Hematopoietic multipotent progenitor cell treated with erythropoietin and hydrocortisone succinate and interleukin-3 and kit ligand, for 15 days (in vitro differentiated cells): ENCODE data around the gene SLC39A12.

ENCODE experiments used
- DNase-seq: peaks from one replicate; pipeline ENCODE4 v3.0.0-alpha.2; 2015; ENCODE audit warnings: low spot score

Gene SLC39A12

GRCh38 chr10:18059826-18060559 is 108.3 kb downstream of the SLC39A12 start:
- no peak for DNase-seq

DNA sequence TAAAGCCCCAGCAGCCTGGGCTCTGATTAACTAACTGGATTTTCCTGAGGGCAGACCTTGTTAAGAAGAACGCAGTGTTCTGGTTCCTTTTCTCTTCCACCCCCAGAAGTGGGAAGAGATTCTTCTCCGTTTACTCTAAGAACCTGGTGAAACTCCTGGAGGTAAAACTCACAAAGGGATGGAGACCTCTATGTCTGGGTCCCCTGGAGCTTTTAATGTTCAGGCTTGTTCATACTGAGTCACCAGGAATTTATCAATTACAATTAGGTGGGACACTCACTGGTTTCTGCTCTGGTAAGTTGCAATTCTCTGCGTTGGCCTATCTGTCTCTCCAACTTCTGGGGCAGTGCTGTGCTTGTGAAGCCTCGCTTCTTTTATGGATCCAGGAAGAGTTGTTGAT is 115.2 kb downstream of the SLC39A12 start:
- no peak for DNase-seq

DNA sequence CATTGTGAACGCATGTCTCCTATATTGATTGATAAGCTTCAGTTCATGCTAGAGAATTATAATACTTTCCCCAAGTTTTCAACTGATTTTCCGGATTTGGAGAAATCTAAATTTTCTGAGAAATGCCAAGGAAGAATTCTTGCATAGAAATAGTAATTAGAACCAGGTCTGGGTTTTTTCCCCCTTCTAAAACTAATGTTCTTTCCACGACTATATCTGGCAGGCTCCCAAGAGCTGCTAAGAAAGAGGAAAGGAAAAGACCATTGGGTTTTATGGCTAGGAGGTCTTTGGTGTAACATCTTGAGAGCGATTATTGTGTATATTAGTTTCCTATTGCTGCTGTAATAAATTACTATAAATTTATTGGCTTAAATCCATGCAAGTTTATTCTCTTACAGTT is 116.7 kb downstream of the SLC39A12 start:
- DNase-seq = no peak

GRCh38 chr10:18071591-18071990 is 119.9 kb downstream of the SLC39A12 start:
- no peak for DNase-seq

DNA sequence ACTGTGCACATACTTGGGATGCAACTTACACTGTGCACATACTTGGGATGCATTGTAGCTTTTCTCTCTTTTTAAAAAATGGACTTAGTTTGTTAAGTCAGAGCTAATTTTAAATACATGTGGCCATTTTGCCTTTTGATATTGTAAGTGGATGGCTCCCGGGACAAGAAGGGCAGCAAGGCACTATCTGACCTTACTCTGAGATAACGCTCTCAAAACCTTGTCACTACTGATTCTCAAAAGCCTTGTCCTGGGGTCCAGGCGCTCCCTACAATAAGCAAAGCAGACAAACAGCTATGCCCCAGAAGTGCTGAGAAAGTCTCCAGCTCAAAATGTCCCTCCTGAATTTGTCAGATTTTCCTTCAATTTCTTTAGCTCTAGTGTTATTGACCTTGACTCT is 121.6 kb downstream of the SLC39A12 start:
- DNase-seq = no peak

GRCh38 chr10:18075881-18076280 is 124.2 kb downstream of the SLC39A12 start:
- no peak for DNase-seq

DNA sequence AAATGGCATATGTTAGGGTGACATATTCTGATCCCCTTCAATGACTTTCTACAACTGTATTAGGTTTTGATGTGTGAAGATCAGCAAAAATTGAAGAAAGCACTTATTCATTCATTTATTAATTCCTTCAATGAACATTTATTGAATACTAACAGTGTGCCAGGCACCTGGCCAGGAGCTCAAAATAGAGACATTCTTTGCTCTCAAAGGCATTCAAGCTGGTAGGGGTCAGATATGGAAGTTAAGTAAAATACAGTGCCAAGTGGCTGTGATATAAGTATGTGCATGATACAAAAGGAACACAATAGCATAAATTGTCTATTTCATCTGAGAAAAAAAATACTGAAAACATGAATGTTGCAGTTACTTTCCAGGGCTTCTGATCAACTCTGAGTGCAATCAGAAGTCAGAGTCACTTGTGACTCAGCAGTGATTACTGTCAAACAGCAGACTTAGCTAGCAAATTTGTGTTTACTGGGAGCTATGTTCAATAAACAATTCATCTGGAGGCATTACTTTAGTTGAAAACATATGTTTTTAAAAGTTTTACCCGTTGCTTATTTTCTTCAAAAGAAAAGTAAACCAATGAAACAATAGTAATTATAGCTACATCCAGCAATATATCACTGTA is 128.1 kb downstream of the SLC39A12 start:
- DNase-seq = no peak

DNA sequence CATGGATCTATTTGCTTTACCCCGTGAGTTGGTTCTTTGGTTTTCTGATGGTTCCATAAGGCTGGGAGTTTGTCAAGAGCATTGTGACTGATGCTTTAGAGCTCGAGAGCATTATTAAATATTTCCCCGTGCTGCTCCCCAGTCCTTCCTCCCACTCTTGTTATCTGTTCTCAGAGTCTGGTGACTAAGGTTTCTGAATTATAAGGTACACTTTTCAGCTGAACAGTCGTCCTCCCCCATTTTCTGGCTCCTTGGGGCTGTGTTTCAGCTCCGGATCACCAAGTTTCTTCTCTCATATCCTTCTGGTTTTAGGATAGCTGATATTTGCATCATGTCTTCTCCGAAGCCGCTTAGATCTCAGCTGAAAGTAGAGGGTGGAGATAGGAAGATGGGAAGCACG is 130.7 kb downstream of the SLC39A12 start:
- no peak for DNase-seq

DNA sequence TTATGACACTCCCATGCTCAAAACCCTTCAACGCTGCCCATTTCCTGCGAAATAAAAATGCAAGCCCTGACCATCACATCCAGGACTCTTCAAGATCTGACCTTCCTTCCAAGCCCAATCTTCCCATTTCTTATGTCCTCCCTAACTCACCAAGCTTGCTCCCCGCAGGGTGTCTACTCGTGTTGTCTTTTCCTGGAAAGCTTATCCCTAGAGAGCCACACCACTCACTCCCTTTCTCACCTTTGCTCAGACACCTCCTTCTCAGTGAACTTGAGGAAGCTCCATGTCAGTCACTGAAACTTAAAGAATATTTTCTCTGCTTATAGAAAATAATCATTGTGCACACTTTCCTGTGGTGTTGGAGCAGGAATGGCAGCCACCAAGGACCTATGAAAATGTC is 134.1 kb downstream of the SLC39A12 start:
- DNase-seq = no peak

DNA sequence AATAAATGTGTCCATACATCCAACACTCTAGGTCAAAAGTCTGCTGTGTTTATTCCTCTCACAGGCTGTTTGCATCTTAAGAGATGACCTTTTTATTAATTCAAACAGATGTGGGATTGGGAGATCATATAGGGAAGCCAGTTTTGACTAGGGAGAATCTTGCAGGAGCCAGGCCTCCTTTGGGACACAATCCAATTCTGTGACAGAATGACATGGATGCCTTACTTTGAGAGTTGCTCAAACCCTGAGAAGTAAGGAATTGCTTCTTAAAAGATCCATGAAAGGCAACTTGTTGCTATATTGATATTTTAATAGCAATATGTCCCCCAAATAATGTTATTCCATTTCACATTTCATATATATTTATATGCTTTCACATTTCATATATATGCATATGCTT is 135.0 kb downstream of the SLC39A12 start:
- no peak for DNase-seq

DNA sequence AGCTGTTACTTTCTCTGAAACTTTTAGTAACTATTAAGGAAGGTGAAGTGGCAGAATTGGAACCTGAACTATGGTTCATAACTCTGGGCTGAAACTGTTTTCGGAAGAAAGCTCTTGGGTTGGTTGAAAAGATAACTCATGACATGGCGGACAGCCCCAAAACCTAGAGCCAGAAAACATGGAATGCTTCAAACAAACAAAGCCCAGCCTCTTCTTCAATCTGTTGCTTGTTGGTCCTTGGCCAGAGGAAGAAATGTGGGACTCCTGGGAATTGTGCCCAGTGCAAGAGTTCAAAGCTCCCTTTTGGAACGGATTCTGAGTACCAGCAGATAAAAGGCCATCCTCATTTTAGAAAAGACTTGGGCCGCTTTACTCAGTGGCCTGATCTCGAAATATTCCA is 135.6 kb downstream of the SLC39A12 start:
- DNase-seq = no peak
